Measurements from ENCODE around the gene BCAS1.

Gene BCAS1

GRCh38 chr20:53916173-53916512 is 154.3 kb downstream of the BCAS1 start:
- TF ChIP-seq EZH2phosphoT487 (IDR thresholded peaks at IDR 0.05; ENCODE audit: low read length): no peak
- TF ChIP-seq, protein P1, sequence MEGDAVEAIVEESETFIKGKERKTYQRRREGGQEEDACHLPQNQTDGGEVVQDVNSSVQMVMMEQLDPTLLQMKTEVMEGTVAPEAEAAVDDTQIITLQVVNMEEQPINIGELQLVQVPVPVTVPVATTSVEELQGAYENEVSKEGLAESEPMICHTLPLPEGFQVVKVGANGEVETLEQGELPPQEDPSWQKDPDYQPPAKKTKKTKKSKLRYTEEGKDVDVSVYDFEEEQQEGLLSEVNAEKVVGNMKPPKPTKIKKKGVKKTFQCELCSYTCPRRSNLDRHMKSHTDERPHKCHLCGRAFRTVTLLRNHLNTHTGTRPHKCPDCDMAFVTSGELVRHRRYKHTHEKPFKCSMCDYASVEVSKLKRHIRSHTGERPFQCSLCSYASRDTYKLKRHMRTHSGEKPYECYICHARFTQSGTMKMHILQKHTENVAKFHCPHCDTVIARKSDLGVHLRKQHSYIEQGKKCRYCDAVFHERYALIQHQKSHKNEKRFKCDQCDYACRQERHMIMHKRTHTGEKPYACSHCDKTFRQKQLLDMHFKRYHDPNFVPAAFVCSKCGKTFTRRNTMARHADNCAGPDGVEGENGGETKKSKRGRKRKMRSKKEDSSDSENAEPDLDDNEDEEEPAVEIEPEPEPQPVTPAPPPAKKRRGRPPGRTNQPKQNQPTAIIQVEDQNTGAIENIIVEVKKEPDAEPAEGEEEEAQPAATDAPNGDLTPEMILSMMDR (IDR thresholded peaks at IDR 0.05; ENCODE audit: low read length): no peak
- TF ChIP-seq EZH2 (optimal IDR thresholded peaks at IDR 0.05; ENCODE audit: low read depth, low read length): no peak
- Histone ChIP-seq H3F3A (ENCODE audit: insufficient read depth, low read length) (no peaks in the 10 kb centered on the region), H3K4me2 (ENCODE audit: low read depth, low read length) (peak overlapping the region; percentile 82), H3K27ac (ENCODE audit: low read length) (peak overlapping the region; percentile 30; the same call in 1 of the 2 replicates), H2AFZ (ENCODE audit: low read length) (peak overlapping the region; percentile 91), H3K9me3 (replicated peaks; ENCODE audit: insufficient read depth, low read length) (no peaks in the 10 kb centered on the region), H3K79me2 (ENCODE audit: low read length) (peaks cover 5% of the 10 kb centered on the region; the same call in 1 of the 2 replicates), H3K4me3 (ENCODE audit: low read length) (peak overlapping the region; percentile 83), H3K9me2 (replicated peaks; ENCODE audit: insufficient read depth, low read length) (no peaks in the 10 kb centered on the region), H3K36me3 (replicated peaks; ENCODE audit: insufficient read depth, low read length) (no peaks in the 10 kb centered on the region), H3K4me1 (ENCODE audit: low read length) (peaks cover 24% of the 10 kb centered on the region), H3K27me3 (replicated peaks; ENCODE audit: insufficient read depth, low read length) (no peaks in the 10 kb centered on the region), H4K20me1 (ENCODE audit: insufficient read depth, low read length) (no peaks in the 10 kb centered on the region), H3K9ac (ENCODE audit: low read length) (peak overlapping the region; percentile 19; the same call in 1 of the 2 replicates)
- DNase-seq: no peak

DNA sequence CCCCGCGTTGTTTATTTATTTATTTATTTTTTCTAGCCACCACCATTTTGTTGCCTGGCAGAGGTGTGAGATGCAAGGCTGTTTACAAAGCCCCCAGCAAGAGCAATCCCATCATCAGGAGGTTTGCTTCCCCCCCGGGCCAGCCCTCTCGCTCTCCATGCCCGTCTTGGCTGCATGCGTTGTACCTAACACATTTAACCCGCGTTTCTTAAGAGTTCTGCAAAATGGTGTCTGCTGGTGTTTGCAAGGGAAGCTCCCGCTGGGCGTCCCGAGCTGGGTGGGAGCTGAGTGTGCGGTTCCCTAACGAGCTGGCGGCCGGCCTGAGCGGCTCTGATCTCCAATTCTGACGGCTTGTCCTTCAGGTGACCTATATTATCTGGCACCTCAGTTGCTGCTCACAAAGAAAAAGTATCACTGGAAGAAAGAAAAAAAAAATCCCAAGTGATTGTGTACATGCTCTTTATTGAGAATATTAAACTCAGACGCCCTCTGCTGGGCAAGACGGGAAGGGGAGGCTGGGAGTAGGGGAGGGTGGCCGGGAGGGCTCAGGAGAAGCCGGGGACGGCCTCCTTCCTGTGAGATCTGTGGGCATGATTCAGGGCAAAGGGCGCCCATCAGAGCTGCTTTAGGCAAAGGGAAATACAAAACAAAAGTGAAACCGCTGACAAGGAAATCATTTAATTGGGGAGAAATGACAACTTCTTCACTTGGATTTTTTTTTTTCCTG is 154.8 kb downstream of the BCAS1 start:
- H3K4me3 ChIP-seq (ENCODE audit: low read length): peak overlapping the region; percentile 83
- H3K9me2 ChIP-seq (replicated peaks; ENCODE audit: insufficient read depth, low read length): no peaks in the 10 kb centered on the region
- peak; percentile 94 for DNase-seq
- H3K36me3 ChIP-seq (replicated peaks; ENCODE audit: insufficient read depth, low read length): no peaks in the 10 kb centered on the region
- no peaks in the 10 kb centered on the region for H3K9me3 ChIP-seq (replicated peaks; ENCODE audit: insufficient read depth, low read length)
- H4K20me1 ChIP-seq (ENCODE audit: insufficient read depth, low read length): no peaks in the 10 kb centered on the region
- H3K4me2 ChIP-seq (ENCODE audit: low read depth, low read length): peak overlapping the region; percentile 82
- H3F3A ChIP-seq (ENCODE audit: insufficient read depth, low read length): no peaks in the 10 kb centered on the region
- no peaks in the 10 kb centered on the region for H3K27me3 ChIP-seq (replicated peaks; ENCODE audit: insufficient read depth, low read length)
- no peak for TF ChIP-seq EZH2 (optimal IDR thresholded peaks at IDR 0.05; ENCODE audit: low read depth, low read length)
- TF ChIP-seq, protein P1 (IDR thresholded peaks at IDR 0.05; ENCODE audit: low read length): peak; percentile 92
- peaks cover 24% of the 10 kb centered on the region for H3K4me1 ChIP-seq (ENCODE audit: low read length)
- peak overlapping the region; percentile 91 for H2AFZ ChIP-seq (ENCODE audit: low read length)
- peak overlapping the region; percentile 75 for H3K9ac ChIP-seq (ENCODE audit: low read length)
- H3K27ac ChIP-seq (ENCODE audit: low read length): peak overlapping the region; percentile 64; the same call in 1 of the 2 replicates
- peaks cover 5% of the 10 kb centered on the region; the same call in 1 of the 2 replicates for H3K79me2 ChIP-seq (ENCODE audit: low read length)

DNA sequence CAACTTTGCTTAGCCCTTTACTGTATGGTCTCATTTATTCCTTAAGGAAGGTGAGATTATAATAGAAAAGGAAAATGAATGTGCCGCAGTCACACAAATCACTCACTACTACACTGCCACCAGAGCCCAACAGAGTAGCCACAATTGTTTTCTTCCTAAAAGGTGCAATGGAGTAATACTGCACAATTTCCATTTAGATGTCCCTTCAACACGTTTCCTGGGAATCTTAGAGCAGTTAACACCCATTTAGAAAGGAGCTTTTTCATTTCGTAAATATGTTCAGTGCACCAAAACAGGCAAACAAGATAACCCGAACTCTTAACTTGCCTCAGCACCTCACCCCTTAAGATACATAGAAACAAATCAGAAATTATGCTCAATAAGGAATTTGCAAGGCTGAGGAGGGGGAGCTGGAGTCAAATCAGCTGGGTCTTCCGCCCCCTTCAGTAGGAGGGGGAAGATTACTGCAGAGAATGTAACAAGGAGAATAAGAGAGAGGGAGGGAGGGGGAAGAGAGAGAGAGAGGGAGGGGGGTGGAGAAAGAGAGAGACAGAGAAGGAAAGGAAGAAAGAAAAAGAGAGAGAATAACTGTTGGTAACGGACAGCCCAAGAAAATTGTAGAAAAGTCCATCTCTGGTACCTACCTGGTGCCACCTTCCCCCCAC is 155.5 kb downstream of the BCAS1 start:
- Histone ChIP-seq H3K27me3 (replicated peaks; ENCODE audit: insufficient read depth, low read length) (no peaks in the 10 kb centered on the region), H2AFZ (ENCODE audit: low read length) (peak overlapping the region; percentile 91), H3K4me1 (ENCODE audit: low read length) (peaks cover 24% of the 10 kb centered on the region), H3K4me3 (ENCODE audit: low read length) (peak overlapping the region; percentile 83), H3K79me2 (ENCODE audit: low read length) (peaks cover 5% of the 10 kb centered on the region; the same call in 1 of the 2 replicates), H4K20me1 (ENCODE audit: insufficient read depth, low read length) (no peaks in the 10 kb centered on the region), H3K27ac (ENCODE audit: low read length) (peak overlapping the region; percentile 64; the same call in 1 of the 2 replicates), H3K9ac (ENCODE audit: low read length) (peak overlapping the region; percentile 75), H3K9me2 (replicated peaks; ENCODE audit: insufficient read depth, low read length) (no peaks in the 10 kb centered on the region), H3K36me3 (replicated peaks; ENCODE audit: insufficient read depth, low read length) (no peaks in the 10 kb centered on the region), H3K9me3 (replicated peaks; ENCODE audit: insufficient read depth, low read length) (no peaks in the 10 kb centered on the region), H3F3A (ENCODE audit: insufficient read depth, low read length) (no peaks in the 10 kb centered on the region), H3K4me2 (ENCODE audit: low read depth, low read length) (peak overlapping the region; percentile 82)
- TF ChIP-seq, protein P1 (IDR thresholded peaks at IDR 0.05; ENCODE audit: low read length): no peak
- no peak for TF ChIP-seq EZH2 (optimal IDR thresholded peaks at IDR 0.05; ENCODE audit: low read depth, low read length)
- DNase-seq: no peak
